SH-SY5Y (cell line): ENCODE measurements around the gene ANGPT4.

Experiments
- GATA2 ChIP-seq: IDR thresholded peaks from 2 replicates; pipeline ENCODE4 v1.6.1; 2011; ENCODE audit warnings: mild to moderate bottlenecking, low read depth, low read length
- GATA3 ChIP-seq: IDR thresholded peaks from 2 replicates; pipeline ENCODE4 v1.6.1; 2011; ENCODE audit warnings: low read depth, mild to moderate bottlenecking, low read length, moderate library complexity

DNA sequence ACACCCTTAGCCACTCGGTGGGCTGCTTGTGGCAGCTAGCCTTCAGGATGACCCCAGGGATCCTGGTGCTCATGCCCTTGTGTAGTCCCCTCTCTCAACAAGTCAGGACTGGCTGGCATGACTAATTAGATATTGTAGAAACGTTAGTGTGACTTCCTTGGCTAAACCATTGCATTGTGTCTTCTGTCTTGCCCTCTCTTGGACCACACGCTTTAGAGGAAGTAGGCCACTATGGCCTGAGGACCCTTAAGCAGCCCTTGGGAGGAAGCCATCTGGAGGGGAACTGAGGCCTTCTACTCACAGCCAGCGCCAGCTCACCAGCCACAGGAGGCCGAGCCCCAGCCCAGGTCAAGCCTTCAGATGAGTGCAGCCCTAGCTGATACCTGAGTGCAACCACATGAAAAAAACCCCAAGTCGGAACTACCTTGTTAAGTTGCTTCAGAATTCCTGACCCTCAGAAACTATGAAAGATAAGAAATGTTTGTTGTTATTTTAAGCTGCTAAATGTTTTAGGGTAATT is 10.1 kb downstream of the ANGPT4 start:
- TF ChIP-seq GATA2 = no peak
- TF ChIP-seq GATA3 = no peak
